ENCODE data around the gene ITPR1.

ITPR1 gene

GRCh38 chr3:4852780-4853748 is 359.9 kb downstream of the ITPR1 start:
- no peak for TF ChIP-seq REST (IDR thresholded peaks at IDR 0.05; ENCODE audit: insufficient read depth in 1 of 2, low read depth in 2 of 2, low read length in 2 of 2)
- no peak for TF ChIP-seq FOXP2 (optimal IDR thresholded peaks at IDR 0.05; ENCODE audit: borderline replicate concordance, extremely low read depth, extremely low read length, insufficient read depth)
- TF ChIP-seq POLR2AphosphoS5 (IDR thresholded peaks at IDR 0.05; ENCODE audit: low read depth, low read length) = no peak
- TF ChIP-seq SIN3A (IDR thresholded peaks at IDR 0.05; ENCODE audit: borderline replicate concordance, insufficient read depth, low read length) = no peak
- no peak for TF ChIP-seq TAF1 (IDR thresholded peaks at IDR 0.05; ENCODE audit: borderline replicate concordance, insufficient read depth, low read length)

- TF ChIP-seq FOXP2 (optimal IDR thresholded peaks at IDR 0.05; ENCODE audit: borderline replicate concordance, extremely low read depth, extremely low read length, insufficient read depth) (no peak), POLR2AphosphoS5 (IDR thresholded peaks at IDR 0.05; ENCODE audit: low read depth, low read length) (no peak), SIN3A (IDR thresholded peaks at IDR 0.05; ENCODE audit: borderline replicate concordance, insufficient read depth, low read length) (no peak), TAF1 (IDR thresholded peaks at IDR 0.05; ENCODE audit: borderline replicate concordance, insufficient read depth, low read length) (no peak), REST (IDR thresholded peaks at IDR 0.05; ENCODE audit: insufficient read depth in 1 of 2, low read depth in 2 of 2, low read length in 2 of 2) (no peak)
These were observed 360.6 kb downstream of the ITPR1 start for GRCh38 chr3:4853749-4854140.

GRCh38 chr3:4855676-4856075 is 362.5 kb downstream of the ITPR1 start:
- no peak for TF ChIP-seq REST (IDR thresholded peaks at IDR 0.05; ENCODE audit: insufficient read depth in 1 of 2, low read depth in 2 of 2, low read length in 2 of 2)
- no peak for TF ChIP-seq POLR2AphosphoS5 (IDR thresholded peaks at IDR 0.05; ENCODE audit: low read depth, low read length)
- no peak for TF ChIP-seq TAF1 (IDR thresholded peaks at IDR 0.05; ENCODE audit: borderline replicate concordance, insufficient read depth, low read length)
- no peak for TF ChIP-seq SIN3A (IDR thresholded peaks at IDR 0.05; ENCODE audit: borderline replicate concordance, insufficient read depth, low read length)
- no peak for TF ChIP-seq FOXP2 (optimal IDR thresholded peaks at IDR 0.05; ENCODE audit: borderline replicate concordance, extremely low read depth, extremely low read length, insufficient read depth)

GRCh38 chr3:4856136-4856535 is 363.0 kb downstream of the ITPR1 start:
- no peak for TF ChIP-seq TAF1 (IDR thresholded peaks at IDR 0.05; ENCODE audit: borderline replicate concordance, insufficient read depth, low read length)
- no peak for TF ChIP-seq POLR2AphosphoS5 (IDR thresholded peaks at IDR 0.05; ENCODE audit: low read depth, low read length)
- no peak for TF ChIP-seq REST (IDR thresholded peaks at IDR 0.05; ENCODE audit: insufficient read depth in 1 of 2, low read depth in 2 of 2, low read length in 2 of 2)
- no peak for TF ChIP-seq SIN3A (IDR thresholded peaks at IDR 0.05; ENCODE audit: borderline replicate concordance, insufficient read depth, low read length)
- TF ChIP-seq FOXP2 (optimal IDR thresholded peaks at IDR 0.05; ENCODE audit: borderline replicate concordance, extremely low read depth, extremely low read length, insufficient read depth) = no peak

Measured in PFSK-1 (cell line).